Body of pancreas (tissue), 4 donors: Measurements from ENCODE around the gene CACTIN. TPM values are rescaled to one million over a fixed set of nuclear protein-coding genes. Genes with fewer than 3 reads are reported as not detected.
"Not testable (repeated sequence)": the region's sequence is repeated elsewhere in the genome, so short reads cannot be mapped to it uniquely, and the experiment has no call there.

Experiments
- ATAC-seq: fragments of 150-250 bp; one replicate; pipeline ENCODE4 v1.9.1; 2016
- DNase-seq, 4 donors: peaks; one replicate each; pipeline ENCODE4 v3.0.0-alpha.2; 2019
- H3K27ac ChIP-seq, 4 donors: fragments of 200-600 bp; sonication (generic); 1 replicate in 3 of 4; 2 replicates in 1 of 4; pipeline versions ENCODE4 v1.5.1 to v1.6.1; 2016 to 2019; ENCODE audit warnings: mild to moderate bottlenecking in 1 of 4, mixed read lengths in 1 of 4, moderate library complexity in 1 of 4
- H3K27me3 ChIP-seq, 2 donors: fragments of 200-600 bp; sonication (generic); one replicate each; pipeline ENCODE4 v1.6.0; 2016; ENCODE audit warnings: mild to moderate bottlenecking in 1 of 2
- H3K36me3 ChIP-seq, 2 donors: fragments of 200-600 bp; sonication (generic); replicated peaks in 1 of 2; 2 replicates each; pipeline ENCODE4 v1.5.1; 2016; ENCODE audit warnings: low read depth in 2 of 2; ENCODE audit not compliant: insufficient read depth in 1 of 2
- H3K4me1 ChIP-seq: fragments of 200-600 bp; sonication (generic); one replicate; pipeline ENCODE4 v1.6.0; 2016
- H3K4me3 ChIP-seq, 2 donors: fragments of 200-600 bp; sonication (generic); 1 replicate in 1 of 2; 2 replicates in 1 of 2; pipeline ENCODE4 v1.5.1; 2016 to 2019
- H3K9me3 ChIP-seq, 3 donors: fragments of 200-600 bp; sonication (generic); 1 replicate in 2 of 3; 2 replicates in 1 of 3; pipeline ENCODE4 v1.5.1; 2016
- CTCF ChIP-seq, 7 experiments: fragments of 450-650 bp in 4 of 7; fragments of 200-600 bp in 3 of 7; sonication (generic) in 3 of 7; IDR thresholded peaks; one replicate each; pipeline ENCODE4 v1.5.1; 2016 to 2019; ENCODE audit warnings: antibody characterized with exemption in 7 of 7
- POLR2A ChIP-seq, 3 donors: fragments of 450-650 bp; IDR thresholded peaks; one replicate each; pipeline ENCODE4 v1.6.1; 2016; ENCODE audit warnings: antibody characterized with exemption in 3 of 3, mild to moderate bottlenecking in 2 of 3
- WGBS, 2 donors: methylation state at CpG; one replicate each; pipeline ENCODE4 v1.1.5; 2017; 5-methylcytosine and 5-hydroxymethylcytosine counted together
- intact Hi-C: fragments of 100-400 bp; cut with DNase I; formaldehyde crosslinking; loops from one replicate; pipeline ENCODE4 v1.15.1; 2023
- total RNA-seq, 2 donors: library from RNA; depleted of rRNA; stranded (reverse); fragments of >200 nt; gene quantifications; one replicate each; pipeline ENCODE4 v1.1.0, GENCODE V29; 2016

The CACTIN gene
- total RNA-seq, 2 donors from 2014 or later, result 16.3 to 23.4 TPM

GRCh38 chr19:3589439-3589838 lies 37.2 kb downstream of the CACTIN start:
- Histone ChIP-seq H3K4me3 (no peak overlapping the region), H3K36me3 (no peaks in the 10 kb centered on the region), H3K27me3 (peaks cover 0 to 12% of the 10 kb centered on the region in 2 donors), H3K4me1 (peaks cover 25% of the 10 kb centered on the region), H3K9me3 (no peaks in the 10 kb centered on the region), H3K27ac (no peak overlapping the region)
- no peak for DNase-seq
- no peak for TF ChIP-seq POLR2A (IDR thresholded peaks at IDR 0.05)
- no peak for TF ChIP-seq CTCF (IDR thresholded peaks at IDR 0.05)
- no peak for ATAC-seq
- intact Hi-C loops, result no loop called here
- 68% methylated on average over 8 to 10 of the region's 11 CpGs for WGBS, 2 donors

- 42 to 53% methylated on average over 16 to 31 of the region's 31 CpGs for WGBS, 2 donors
- H3K4me1 ChIP-seq, result peaks cover 19% of the 10 kb centered on the region
- intact Hi-C loops, result no loop called here
- no peaks in the 10 kb centered on the region for H3K9me3 ChIP-seq
- no peaks in the 10 kb centered on the region for H3K36me3 ChIP-seq
- no peak overlapping the region for H3K27ac ChIP-seq
- peak; percentile 54 for ATAC-seq
- no peak overlapping the region for H3K4me3 ChIP-seq
- TF ChIP-seq CTCF (IDR thresholded peaks at IDR 0.05) (no peak), POLR2A (IDR thresholded peaks at IDR 0.05) (no peak)
- DNase-seq, result peak; percentile 43 to 69 (median 66)
- peaks cover 0 to 12% of the 10 kb centered on the region in 2 donors for H3K27me3 ChIP-seq
These were observed 39.8 kb downstream of the CACTIN start for GRCh38 chr19:3586707-3587346.

- ATAC-seq (no peak), DNase-seq (no peak)
- no peaks in the 10 kb centered on the region for H3K9me3 ChIP-seq
- H3K4me1 ChIP-seq, result peaks cover 17% of the 10 kb centered on the region
- no peak overlapping the region for H3K27ac ChIP-seq
- WGBS, 2 donors, result 9 to 13% methylated on average over 7 to 15 of the region's 16 CpGs
- H3K36me3 ChIP-seq, result no peaks in the 10 kb centered on the region
- intact Hi-C loops, result no loop called here
- TF ChIP-seq POLR2A (IDR thresholded peaks at IDR 0.05) (no peak), CTCF (IDR thresholded peaks at IDR 0.05) (peak in 5 of 7 experiments; percentile 14 to 26 (median 17))
- no peak overlapping the region for H3K4me3 ChIP-seq
- peaks cover 0 to 12% of the 10 kb centered on the region in 2 donors for H3K27me3 ChIP-seq
These were observed 40.4 kb downstream of the CACTIN start for GRCh38 chr19:3586127-3586626.

GRCh38 chr19:3585301-3586126 lies 41.1 kb downstream of the CACTIN start, which contains the start of gene GIPC3:
GIPC3 (plus strand) TSS chr19:3585478; CDS start chr19:3585598, 120 bp downstream.
- Histone ChIP-seq H3K27me3 (peaks cover 0 to 12% of the 10 kb centered on the region in 2 donors), H3K4me3 (no peak within 1 kb of the TSS), H3K36me3 (no peaks in the 10 kb centered on the region), H3K4me1 (peaks cover 17% of the 10 kb centered on the region), H3K27ac (no peak within 1 kb of the TSS), H3K9me3 (no peaks in the 10 kb centered on the region)
- WGBS, 2 donors, result 5 to 18% methylated on average over 6 to 84 of the region's 84 CpGs
- peak; percentile 14 for ATAC-seq
- DNase-seq, result peak in 1 of 4 donors; percentile 13
- intact Hi-C loops, result no loop called here
- TF ChIP-seq POLR2A (IDR thresholded peaks at IDR 0.05) (no peak), CTCF (IDR thresholded peaks at IDR 0.05) (no peak)

GRCh38 chr19:3584036-3584802 lies 42.4 kb downstream of the CACTIN start:
- intact Hi-C loops, result loop anchor here (5.0 kb wide), 1 partner anchor 37 kb away; no protein-coding TSS in a partner anchor
- peaks cover 17% of the 10 kb centered on the region for H3K4me1 ChIP-seq
- not testable (repeated sequence) for H3K27ac ChIP-seq, H3K4me3 ChIP-seq, H3K9me3 ChIP-seq, H3K36me3 ChIP-seq, DNase-seq, ATAC-seq
- WGBS, 2 donors, result 66 to 72% methylated on average over 15 of the region's 15 CpGs
- H3K27me3 ChIP-seq, result peaks cover 0 to 12% of the 10 kb centered on the region in 2 donors

- DNase-seq, H3K4me3 ChIP-seq, H3K36me3 ChIP-seq, H3K9me3 ChIP-seq, H3K27ac ChIP-seq, ATAC-seq: not testable (repeated sequence)
- intact Hi-C loops, result loop anchor here (5.0 kb wide), 1 partner anchor 34 kb away; no protein-coding TSS in a partner anchor
- Histone ChIP-seq H3K27me3 (peaks cover 0 to 12% of the 10 kb centered on the region in 2 donors), H3K4me1 (peaks cover 13% of the 10 kb centered on the region)
- WGBS, 2 donors, result 72 to 80% methylated on average over 2 to 4 of the region's 4 CpGs
These were observed 44.8 kb downstream of the CACTIN start for GRCh38 chr19:3581792-3582191.
